Glutamatergic neuron (in vitro differentiated cells): ENCODE data around the gene DLG2. TPM values are rescaled to one million over a fixed set of nuclear protein-coding genes. Genes with fewer than 3 reads are reported as not detected.

Source experiments
- DNase-seq: peaks from one replicate; pipeline ENCODE4 v3.0.0; 2022
- H3K27ac Mint-ChIP-seq: one replicate; pipeline ENCODE4 v1.8.0; 2020; ENCODE audit warnings: mild to moderate bottlenecking, mixed read lengths, inconsistent platforms; ENCODE audit not compliant: unreplicated experiment
- H3K27me3 Mint-ChIP-seq: one replicate; pipeline ENCODE4 v1.8.0; 2020; ENCODE audit warnings: mild to moderate bottlenecking, moderate library complexity, mixed read lengths, inconsistent platforms; ENCODE audit not compliant: unreplicated experiment
- H3K36me3 Mint-ChIP-seq: one replicate; pipeline ENCODE4 v1.8.0; 2020; ENCODE audit warnings: mild to moderate bottlenecking, mixed read lengths, inconsistent platforms; ENCODE audit not compliant: unreplicated experiment
- H3K4me1 Mint-ChIP-seq: one replicate; pipeline ENCODE4 v1.8.0; 2020; ENCODE audit warnings: mild to moderate bottlenecking, low read depth, mixed read lengths, inconsistent platforms; ENCODE audit not compliant: unreplicated experiment
- H3K4me3 Mint-ChIP-seq: one replicate; pipeline ENCODE4 v1.8.0; 2020; ENCODE audit warnings: mild to moderate bottlenecking, mixed read lengths, inconsistent platforms; ENCODE audit not compliant: unreplicated experiment
- H3K9me3 Mint-ChIP-seq: one replicate; pipeline ENCODE4 v1.8.0; 2020; ENCODE audit warnings: mild to moderate bottlenecking, moderate library complexity, mixed read lengths, inconsistent platforms; ENCODE audit not compliant: unreplicated experiment
- total RNA-seq: library from RNA; stranded (reverse); fragmentation: NEBNext Ultra II Directional; extraction: Animal tissue kit (Norgen Biotek cat#: 25700); gene quantifications from one replicate; pipeline ENCODE4 v1.2.1, GENCODE V29; 2021; ENCODE audit not compliant: unreplicated experiment
- TF ChIP-seq, protein P1 (sequence below): fragments of 200-600 bp; sonication (generic); IDR thresholded peaks from one replicate; pipeline ENCODE4 v1.5.0; 2021; ENCODE audit not compliant: partially characterized antibody, unreplicated experiment

The DLG2 gene
- total RNA-seq, 1 donor from 2014 or later: 2.9 TPM

DNA sequence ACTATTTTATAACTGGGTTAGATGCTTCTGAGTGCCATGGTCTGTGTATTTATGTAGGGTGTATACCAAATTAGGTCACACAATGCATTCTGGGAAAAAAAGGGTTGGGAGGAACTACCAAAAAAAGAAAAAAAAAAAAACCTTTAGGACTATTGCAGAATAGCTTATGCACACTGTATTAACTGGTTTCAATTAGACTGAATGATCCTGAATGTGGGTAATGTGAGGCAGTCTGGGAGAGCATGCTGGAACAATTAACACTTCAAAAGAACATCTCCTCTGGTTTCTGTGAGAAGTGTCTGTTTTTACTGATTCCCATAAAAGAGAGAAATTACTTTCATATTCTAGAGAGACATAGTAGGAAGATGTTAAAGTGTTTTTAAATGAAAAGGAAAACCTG is 521.3 kb downstream of the DLG2 start:
- H3K27me3 Mint-ChIP-seq: no peaks in the 10 kb centered on the region
- H3K36me3 Mint-ChIP-seq: no peaks in the 10 kb centered on the region
- H3K27ac Mint-ChIP-seq: no peak overlapping the region
- no peak overlapping the region for H3K4me3 Mint-ChIP-seq
- TF ChIP-seq, protein P1, sequence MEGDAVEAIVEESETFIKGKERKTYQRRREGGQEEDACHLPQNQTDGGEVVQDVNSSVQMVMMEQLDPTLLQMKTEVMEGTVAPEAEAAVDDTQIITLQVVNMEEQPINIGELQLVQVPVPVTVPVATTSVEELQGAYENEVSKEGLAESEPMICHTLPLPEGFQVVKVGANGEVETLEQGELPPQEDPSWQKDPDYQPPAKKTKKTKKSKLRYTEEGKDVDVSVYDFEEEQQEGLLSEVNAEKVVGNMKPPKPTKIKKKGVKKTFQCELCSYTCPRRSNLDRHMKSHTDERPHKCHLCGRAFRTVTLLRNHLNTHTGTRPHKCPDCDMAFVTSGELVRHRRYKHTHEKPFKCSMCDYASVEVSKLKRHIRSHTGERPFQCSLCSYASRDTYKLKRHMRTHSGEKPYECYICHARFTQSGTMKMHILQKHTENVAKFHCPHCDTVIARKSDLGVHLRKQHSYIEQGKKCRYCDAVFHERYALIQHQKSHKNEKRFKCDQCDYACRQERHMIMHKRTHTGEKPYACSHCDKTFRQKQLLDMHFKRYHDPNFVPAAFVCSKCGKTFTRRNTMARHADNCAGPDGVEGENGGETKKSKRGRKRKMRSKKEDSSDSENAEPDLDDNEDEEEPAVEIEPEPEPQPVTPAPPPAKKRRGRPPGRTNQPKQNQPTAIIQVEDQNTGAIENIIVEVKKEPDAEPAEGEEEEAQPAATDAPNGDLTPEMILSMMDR: no peak
- no peak for DNase-seq
- H3K4me1 Mint-ChIP-seq: no peaks in the 10 kb centered on the region
- H3K9me3 Mint-ChIP-seq: no peaks in the 10 kb centered on the region

DNA sequence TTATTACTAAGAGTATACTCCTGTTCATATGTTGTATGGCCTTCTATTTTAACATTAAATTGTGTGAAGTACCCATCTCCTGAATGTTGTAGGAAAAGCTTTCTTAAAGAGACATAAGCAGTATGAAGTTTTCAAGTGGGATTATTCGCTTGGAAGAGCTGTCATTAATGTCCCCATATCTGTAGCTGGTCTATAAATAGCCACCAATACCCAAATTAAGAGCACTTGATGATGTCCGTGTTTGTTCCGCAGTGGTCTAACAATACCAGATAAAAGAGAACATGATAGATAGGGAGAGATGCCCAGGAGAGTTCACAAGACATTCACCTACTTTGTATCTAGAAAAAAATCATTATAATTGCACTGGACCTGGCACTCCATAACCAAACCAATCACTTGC is 527.6 kb downstream of the DLG2 start:
- Mint-ChIP-seq H3K27me3 (no peaks in the 10 kb centered on the region), H3K4me3 (no peak overlapping the region), H3K36me3 (no peaks in the 10 kb centered on the region), H3K9me3 (no peaks in the 10 kb centered on the region), H3K4me1 (no peaks in the 10 kb centered on the region), H3K27ac (no peak overlapping the region)
- TF ChIP-seq, protein P1: no peak
- no peak for DNase-seq

DNA sequence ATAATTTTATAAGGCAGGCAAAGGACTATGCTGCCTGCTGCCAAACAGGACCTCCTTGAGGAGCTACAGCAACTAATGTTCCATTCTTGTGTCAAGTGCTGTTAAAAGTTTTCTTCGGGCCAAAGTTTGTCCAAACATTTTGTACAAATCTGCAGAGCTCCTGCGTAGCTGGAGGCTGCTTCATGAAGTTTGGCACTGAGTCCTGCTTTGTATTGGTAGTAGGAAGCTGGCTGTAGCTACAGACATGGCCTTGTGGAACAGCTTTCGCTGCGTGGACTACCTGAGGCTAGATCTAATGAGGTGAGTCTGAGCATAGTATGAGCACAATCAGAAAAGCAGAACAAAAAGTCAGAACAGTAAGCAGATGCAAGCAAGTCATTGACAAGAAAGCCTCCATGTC is 528.1 kb downstream of the DLG2 start:
- Mint-ChIP-seq H3K4me3 (no peak overlapping the region), H3K4me1 (no peaks in the 10 kb centered on the region), H3K36me3 (no peaks in the 10 kb centered on the region), H3K27me3 (no peaks in the 10 kb centered on the region), H3K27ac (no peak overlapping the region), H3K9me3 (no peaks in the 10 kb centered on the region)
- TF ChIP-seq, protein P1: no peak
- DNase-seq: no peak

DNA sequence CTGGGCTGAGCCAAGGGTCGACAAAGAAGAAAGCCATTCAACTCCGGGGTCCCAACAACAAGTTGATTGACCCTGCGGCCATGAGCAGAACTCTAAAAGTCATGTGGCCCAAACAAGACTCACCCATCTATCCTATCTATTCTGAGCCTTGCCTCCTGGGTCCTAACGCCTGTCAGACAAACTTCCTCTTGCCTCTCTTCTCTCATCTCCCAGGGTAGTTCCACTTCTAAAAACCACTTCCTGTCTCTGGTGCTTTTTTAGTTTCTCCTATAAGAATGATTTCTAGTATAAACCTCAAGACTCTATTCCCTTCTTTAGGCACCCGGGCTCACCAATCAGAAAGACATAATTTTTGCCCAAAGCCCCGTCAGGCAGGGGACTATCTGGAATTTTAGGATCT is 530.2 kb downstream of the DLG2 start:
- H3K9me3 Mint-ChIP-seq: no peaks in the 10 kb centered on the region
- no peaks in the 10 kb centered on the region for H3K27me3 Mint-ChIP-seq
- TF ChIP-seq, protein P1: no peak
- DNase-seq: no peak
- no peak overlapping the region for H3K4me3 Mint-ChIP-seq
- no peaks in the 10 kb centered on the region for H3K36me3 Mint-ChIP-seq
- H3K4me1 Mint-ChIP-seq: no peaks in the 10 kb centered on the region
- H3K27ac Mint-ChIP-seq: no peak overlapping the region

DNA sequence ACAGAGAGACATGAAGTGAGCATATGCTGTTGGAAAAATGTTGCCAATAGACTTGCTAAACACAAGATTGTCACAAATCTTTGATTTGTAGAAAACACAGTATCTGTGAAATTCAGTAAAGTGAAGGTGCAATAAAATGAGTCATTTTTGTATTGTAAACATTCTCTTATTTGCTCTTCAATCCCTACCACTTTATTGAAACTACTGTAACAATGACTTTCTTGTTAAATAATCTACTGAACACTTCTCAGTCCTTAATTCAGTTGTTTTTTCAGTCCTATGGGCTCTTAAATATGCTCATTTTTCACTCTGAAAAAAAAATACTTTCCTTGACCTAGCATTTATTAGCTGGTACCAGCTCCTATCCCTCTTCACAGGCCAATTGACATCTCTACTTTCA is 531.9 kb downstream of the DLG2 start:
- no peak overlapping the region for H3K4me3 Mint-ChIP-seq
- no peaks in the 10 kb centered on the region for H3K36me3 Mint-ChIP-seq
- H3K27me3 Mint-ChIP-seq: no peaks in the 10 kb centered on the region
- DNase-seq: no peak
- H3K27ac Mint-ChIP-seq: no peak overlapping the region
- no peaks in the 10 kb centered on the region for H3K9me3 Mint-ChIP-seq
- TF ChIP-seq, protein P1: no peak
- no peaks in the 10 kb centered on the region for H3K4me1 Mint-ChIP-seq
